H1 (cell line): Measurements from ENCODE around the gene MDFIC. TPM values are rescaled to one million over a fixed set of nuclear protein-coding genes. Genes with fewer than 3 reads are reported as not detected.

Experiments used
- ASH2L ChIP-seq: fragments of 200-600, 300-600 bp; sonication (generic); IDR thresholded peaks from one replicate; pipeline ENCODE4 v1.7.1; 2017; ENCODE audit warnings: low read length
- ATF2 ChIP-seq: IDR thresholded peaks from 2 replicates; pipeline ENCODE4 v1.6.1; 2012; ENCODE audit warnings: low read length, inconsistent platforms
- JUN ChIP-seq: IDR thresholded peaks from 2 replicates; pipeline ENCODE4 v1.6.1; 2011; ENCODE audit warnings: low read depth, mild to moderate bottlenecking, improper control_type of control experiment, low read length
- KDM4A ChIP-seq: IDR thresholded peaks from one replicate; pipeline ENCODE4 v1.7.1; 2012; ENCODE audit warnings: low read depth, mild to moderate bottlenecking, moderate library complexity, low read length, inconsistent platforms; ENCODE audit not compliant: severe bottlenecking
- KDM5A ChIP-seq: fragments of 200-600 bp; IDR thresholded peaks from 2 replicates; pipeline ENCODE4 v1.7.1; 2012; ENCODE audit warnings: mild to moderate bottlenecking, low read length, inconsistent platforms, mixed read lengths
- POLR2A ChIP-seq, 2 experiments: IDR thresholded peaks; 1 replicate in 1 of 2; 2 replicates in 1 of 2; pipeline ENCODE4 v1.6.1; 2011; ENCODE audit warnings: low read depth in 2 of 2, low read length in 2 of 2, mild to moderate bottlenecking in 2 of 2; ENCODE audit errors: control extremely low read depth in 1 of 2
- SRF ChIP-seq: IDR thresholded peaks from 2 replicates; pipeline ENCODE4 v1.6.1; 2011; ENCODE audit warnings: mild to moderate bottlenecking, low read depth, low read length, moderate library complexity
- TEAD4 ChIP-seq: IDR thresholded peaks from 2 replicates; pipeline ENCODE4 v1.6.1; 2012; ENCODE audit warnings: low read depth, low read length, inconsistent platforms, mixed read lengths
- polyA plus RNA-seq, 7 experiments: library from polyadenylated mRNA; depleted of rRNA in 3 of 7; stranded (reverse) in 5 of 7; unstranded in 2 of 7; fragments of >200 nt in 5 of 7; fragments of 200-250 nt in 2 of 7; gene quantifications; 1 replicate in 5 of 7; 2 replicates in 1 of 7; 4 replicates in 1 of 7; pipeline versions ENCODE4 v1.2.1 to v1.2.3, GENCODE V29; 2011 to 2013; ENCODE audit warnings: missing spikeins in 2 of 7, mixed read lengths in 2 of 7
- total RNA-seq: library from RNA; stranded (reverse); fragmentation: NEBNext Ultra II Directional; extraction: Animal tissue kit (Norgen Biotek cat#: 25700); gene quantifications from 2 replicates; pipeline ENCODE4 v1.2.1, GENCODE V29; 2021
- TF ChIP-seq, protein P1 (sequence below): fragments of 300-600 bp; sonication (generic); IDR thresholded peaks from 2 replicates; pipeline ENCODE4 v1.7.1; 2012; ENCODE audit warnings: low read length, moderate library complexity, mild to moderate bottlenecking, inconsistent platforms; ENCODE audit not compliant: insufficient replicate concordance

The MDFIC gene
- total and polyA plus RNA-seq, 2 of the 8 experiments (the other 6 are each of a cell fraction or from before 2014, with no cell fraction given) = 2.3 to 11.4 TPM

DNA sequence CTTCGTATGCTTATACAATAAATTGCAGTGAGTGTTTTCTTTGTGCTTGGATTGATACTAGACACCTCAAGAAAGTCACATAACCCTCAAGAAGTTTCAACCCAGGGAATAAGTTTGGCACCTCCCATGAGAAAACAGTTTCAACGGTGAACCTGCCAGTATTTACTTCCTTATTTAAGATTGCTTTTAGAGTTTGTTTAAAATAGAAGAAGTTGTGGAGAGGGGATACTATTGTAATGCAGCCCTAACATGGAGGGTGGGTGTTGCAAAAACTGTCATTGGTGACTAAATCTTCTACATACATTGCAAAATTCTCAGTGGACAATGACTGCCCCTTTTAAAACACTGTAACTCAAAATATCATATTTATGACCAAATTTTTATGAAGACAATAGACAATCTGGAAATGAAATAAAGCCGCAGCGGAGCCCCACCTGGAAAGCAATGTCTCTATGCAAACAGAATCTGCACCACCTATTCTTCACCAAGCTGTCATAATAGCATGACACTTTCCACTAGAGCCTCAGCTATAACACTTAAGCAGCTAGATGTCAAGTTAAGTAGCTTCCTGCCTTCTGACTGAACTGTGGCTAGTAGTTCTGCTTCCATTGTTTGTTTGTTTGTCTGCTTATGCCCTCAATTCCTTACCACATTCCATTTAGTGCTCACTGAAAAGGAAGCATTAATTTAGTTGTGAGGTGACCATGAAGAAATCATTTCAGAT, 98.2 kb downstream of the MDFIC start (continued):
- TF ChIP-seq, protein P1, sequence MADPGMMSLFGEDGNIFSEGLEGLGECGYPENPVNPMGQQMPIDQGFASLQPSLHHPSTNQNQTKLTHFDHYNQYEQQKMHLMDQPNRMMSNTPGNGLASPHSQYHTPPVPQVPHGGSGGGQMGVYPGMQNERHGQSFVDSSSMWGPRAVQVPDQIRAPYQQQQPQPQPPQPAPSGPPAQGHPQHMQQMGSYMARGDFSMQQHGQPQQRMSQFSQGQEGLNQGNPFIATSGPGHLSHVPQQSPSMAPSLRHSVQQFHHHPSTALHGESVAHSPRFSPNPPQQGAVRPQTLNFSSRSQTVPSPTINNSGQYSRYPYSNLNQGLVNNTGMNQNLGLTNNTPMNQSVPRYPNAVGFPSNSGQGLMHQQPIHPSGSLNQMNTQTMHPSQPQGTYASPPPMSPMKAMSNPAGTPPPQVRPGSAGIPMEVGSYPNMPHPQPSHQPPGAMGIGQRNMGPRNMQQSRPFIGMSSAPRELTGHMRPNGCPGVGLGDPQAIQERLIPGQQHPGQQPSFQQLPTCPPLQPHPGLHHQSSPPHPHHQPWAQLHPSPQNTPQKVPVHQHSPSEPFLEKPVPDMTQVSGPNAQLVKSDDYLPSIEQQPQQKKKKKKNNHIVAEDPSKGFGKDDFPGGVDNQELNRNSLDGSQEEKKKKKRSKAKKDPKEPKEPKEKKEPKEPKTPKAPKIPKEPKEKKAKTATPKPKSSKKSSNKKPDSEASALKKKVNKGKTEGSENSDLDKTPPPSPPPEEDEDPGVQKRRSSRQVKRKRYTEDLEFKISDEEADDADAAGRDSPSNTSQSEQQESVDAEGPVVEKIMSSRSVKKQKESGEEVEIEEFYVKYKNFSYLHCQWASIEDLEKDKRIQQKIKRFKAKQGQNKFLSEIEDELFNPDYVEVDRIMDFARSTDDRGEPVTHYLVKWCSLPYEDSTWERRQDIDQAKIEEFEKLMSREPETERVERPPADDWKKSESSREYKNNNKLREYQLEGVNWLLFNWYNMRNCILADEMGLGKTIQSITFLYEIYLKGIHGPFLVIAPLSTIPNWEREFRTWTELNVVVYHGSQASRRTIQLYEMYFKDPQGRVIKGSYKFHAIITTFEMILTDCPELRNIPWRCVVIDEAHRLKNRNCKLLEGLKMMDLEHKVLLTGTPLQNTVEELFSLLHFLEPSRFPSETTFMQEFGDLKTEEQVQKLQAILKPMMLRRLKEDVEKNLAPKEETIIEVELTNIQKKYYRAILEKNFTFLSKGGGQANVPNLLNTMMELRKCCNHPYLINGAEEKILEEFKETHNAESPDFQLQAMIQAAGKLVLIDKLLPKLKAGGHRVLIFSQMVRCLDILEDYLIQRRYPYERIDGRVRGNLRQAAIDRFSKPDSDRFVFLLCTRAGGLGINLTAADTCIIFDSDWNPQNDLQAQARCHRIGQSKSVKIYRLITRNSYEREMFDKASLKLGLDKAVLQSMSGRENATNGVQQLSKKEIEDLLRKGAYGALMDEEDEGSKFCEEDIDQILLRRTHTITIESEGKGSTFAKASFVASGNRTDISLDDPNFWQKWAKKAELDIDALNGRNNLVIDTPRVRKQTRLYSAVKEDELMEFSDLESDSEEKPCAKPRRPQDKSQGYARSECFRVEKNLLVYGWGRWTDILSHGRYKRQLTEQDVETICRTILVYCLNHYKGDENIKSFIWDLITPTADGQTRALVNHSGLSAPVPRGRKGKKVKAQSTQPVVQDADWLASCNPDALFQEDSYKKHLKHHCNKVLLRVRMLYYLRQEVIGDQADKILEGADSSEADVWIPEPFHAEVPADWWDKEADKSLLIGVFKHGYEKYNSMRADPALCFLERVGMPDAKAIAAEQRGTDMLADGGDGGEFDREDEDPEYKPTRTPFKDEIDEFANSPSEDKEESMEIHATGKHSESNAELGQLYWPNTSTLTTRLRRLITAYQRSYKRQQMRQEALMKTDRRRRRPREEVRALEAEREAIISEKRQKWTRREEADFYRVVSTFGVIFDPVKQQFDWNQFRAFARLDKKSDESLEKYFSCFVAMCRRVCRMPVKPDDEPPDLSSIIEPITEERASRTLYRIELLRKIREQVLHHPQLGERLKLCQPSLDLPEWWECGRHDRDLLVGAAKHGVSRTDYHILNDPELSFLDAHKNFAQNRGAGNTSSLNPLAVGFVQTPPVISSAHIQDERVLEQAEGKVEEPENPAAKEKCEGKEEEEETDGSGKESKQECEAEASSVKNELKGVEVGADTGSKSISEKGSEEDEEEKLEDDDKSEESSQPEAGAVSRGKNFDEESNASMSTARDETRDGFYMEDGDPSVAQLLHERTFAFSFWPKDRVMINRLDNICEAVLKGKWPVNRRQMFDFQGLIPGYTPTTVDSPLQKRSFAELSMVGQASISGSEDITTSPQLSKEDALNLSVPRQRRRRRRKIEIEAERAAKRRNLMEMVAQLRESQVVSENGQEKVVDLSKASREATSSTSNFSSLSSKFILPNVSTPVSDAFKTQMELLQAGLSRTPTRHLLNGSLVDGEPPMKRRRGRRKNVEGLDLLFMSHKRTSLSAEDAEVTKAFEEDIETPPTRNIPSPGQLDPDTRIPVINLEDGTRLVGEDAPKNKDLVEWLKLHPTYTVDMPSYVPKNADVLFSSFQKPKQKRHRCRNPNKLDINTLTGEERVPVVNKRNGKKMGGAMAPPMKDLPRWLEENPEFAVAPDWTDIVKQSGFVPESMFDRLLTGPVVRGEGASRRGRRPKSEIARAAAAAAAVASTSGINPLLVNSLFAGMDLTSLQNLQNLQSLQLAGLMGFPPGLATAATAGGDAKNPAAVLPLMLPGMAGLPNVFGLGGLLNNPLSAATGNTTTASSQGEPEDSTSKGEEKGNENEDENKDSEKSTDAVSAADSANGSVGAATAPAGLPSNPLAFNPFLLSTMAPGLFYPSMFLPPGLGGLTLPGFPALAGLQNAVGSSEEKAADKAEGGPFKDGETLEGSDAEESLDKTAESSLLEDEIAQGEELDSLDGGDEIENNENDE = no peak
- no peak for TF ChIP-seq JUN
- no peak for TF ChIP-seq TEAD4
- no peak for TF ChIP-seq KDM5A
- no peak for TF ChIP-seq ASH2L
- no peak for TF ChIP-seq ATF2
- no peak for TF ChIP-seq KDM4A
- no peak for TF ChIP-seq POLR2A (IDR thresholded peaks at IDR 0.05; ENCODE audit: control extremely low read depth in 1 of 2, low read depth in 2 of 2, low read length in 2 of 2)
- no peak for TF ChIP-seq SRF
